Measurements from ENCODE around the gene BANF1.
A peak's percentile ranks its signal among the peaks of the same experiment; 100 is the strongest.

BANF1 gene

DNA sequence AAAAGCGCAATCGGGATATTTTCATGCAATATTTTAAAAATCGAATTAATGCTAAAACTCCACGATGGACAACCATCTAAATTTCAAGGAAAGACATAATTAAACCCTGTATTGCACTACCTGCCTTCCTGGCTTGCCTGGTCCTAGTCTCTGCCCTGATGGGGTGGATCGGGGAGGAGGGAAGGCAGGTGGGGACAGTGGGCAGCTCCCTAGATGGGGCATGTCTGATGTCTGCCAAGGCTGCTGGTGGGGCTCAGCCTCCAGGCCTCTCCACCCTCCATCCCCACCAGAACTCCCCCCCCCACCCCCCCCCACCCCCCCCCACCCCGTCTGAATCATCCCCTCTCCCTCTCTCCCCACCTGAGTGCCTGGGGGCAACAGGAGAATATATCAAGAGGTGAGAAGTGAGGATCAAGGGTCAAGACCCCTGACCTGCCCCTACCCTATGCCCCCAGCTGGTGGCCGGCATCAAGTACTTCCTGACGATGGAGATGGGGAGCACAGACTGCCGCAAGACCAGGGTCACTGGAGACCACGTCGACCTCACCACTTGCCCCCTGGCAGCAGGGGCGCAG is 10.2 kb downstream of the BANF1 start:
- TF ChIP-seq ZBTB7A (IDR thresholded peaks at IDR 0.05; ENCODE audit: low read depth) (peak; percentile 72; the same call in 1 of the 2 replicates), EP300 (IDR thresholded peaks at IDR 0.05; ENCODE audit: borderline replicate concordance) (no peak), TAF1 (IDR thresholded peaks at IDR 0.05; ENCODE audit: low read depth) (no peak)

DNA sequence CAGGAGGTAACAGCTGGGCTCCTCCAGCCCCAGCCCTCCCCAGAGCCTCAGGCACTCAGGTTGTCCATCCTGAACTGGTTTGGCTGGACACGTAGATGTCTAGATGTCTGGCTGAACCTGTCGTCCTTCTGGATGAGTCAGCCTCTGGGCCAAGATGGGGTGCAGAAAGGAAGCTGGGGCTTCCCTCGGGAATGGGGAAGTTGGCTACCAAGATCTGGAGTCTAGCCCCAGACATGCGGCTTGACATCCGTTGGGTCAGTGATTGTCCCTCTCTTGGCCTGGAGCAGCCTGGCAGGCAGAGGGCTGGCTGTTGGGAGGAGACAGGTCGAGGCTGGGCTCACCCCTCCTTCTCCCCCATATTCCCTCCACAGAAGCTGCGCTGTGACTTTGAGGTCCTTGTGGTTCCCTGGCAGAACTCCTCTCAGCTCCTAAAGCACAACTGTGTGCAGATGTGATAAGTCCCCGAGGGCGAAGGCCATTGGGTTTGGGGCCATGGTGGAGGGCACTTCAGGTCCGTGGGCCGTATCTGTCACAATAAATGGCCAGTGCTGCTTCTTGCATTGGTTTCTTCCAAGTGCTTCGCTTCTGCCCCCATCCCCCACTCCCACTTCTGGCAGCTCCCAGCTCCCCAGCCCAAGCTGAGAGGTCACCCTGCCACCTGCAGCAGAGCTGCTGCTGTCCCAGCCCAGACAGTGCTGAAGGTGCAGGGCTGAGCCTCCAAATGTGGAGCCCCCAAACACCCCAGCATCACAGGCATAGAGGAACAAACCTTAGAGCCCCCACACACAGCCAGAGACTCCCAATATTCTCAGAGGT is 10.9 kb downstream of the BANF1 start:
- peak; percentile 46; the same call in 1 of the 2 replicates for TF ChIP-seq YY1 (IDR thresholded peaks at IDR 0.05; ENCODE audit: low read depth)
- TF ChIP-seq, protein P1, sequence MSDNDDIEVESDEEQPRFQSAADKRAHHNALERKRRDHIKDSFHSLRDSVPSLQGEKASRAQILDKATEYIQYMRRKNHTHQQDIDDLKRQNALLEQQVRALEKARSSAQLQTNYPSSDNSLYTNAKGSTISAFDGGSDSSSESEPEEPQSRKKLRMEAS (IDR thresholded peaks at IDR 0.05), result no peak; the same call in 1 of the 2 replicates
- TF ChIP-seq ZBTB7A (IDR thresholded peaks at IDR 0.05; ENCODE audit: low read depth), result peak; percentile 8
- no peak for TF ChIP-seq TAF1 (IDR thresholded peaks at IDR 0.05; ENCODE audit: low read depth)
- TF ChIP-seq CREB1 (IDR thresholded peaks at IDR 0.05; ENCODE audit: low read depth), result no peak
- TF ChIP-seq, protein P2, sequence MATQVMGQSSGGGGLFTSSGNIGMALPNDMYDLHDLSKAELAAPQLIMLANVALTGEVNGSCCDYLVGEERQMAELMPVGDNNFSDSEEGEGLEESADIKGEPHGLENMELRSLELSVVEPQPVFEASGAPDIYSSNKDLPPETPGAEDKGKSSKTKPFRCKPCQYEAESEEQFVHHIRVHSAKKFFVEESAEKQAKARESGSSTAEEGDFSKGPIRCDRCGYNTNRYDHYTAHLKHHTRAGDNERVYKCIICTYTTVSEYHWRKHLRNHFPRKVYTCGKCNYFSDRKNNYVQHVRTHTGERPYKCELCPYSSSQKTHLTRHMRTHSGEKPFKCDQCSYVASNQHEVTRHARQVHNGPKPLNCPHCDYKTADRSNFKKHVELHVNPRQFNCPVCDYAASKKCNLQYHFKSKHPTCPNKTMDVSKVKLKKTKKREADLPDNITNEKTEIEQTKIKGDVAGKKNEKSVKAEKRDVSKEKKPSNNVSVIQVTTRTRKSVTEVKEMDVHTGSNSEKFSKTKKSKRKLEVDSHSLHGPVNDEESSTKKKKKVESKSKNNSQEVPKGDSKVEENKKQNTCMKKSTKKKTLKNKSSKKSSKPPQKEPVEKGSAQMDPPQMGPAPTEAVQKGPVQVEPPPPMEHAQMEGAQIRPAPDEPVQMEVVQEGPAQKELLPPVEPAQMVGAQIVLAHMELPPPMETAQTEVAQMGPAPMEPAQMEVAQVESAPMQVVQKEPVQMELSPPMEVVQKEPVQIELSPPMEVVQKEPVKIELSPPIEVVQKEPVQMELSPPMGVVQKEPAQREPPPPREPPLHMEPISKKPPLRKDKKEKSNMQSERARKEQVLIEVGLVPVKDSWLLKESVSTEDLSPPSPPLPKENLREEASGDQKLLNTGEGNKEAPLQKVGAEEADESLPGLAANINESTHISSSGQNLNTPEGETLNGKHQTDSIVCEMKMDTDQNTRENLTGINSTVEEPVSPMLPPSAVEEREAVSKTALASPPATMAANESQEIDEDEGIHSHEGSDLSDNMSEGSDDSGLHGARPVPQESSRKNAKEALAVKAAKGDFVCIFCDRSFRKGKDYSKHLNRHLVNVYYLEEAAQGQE (IDR thresholded peaks at IDR 0.05; ENCODE audit: low read depth), result peak; percentile 81
- TF ChIP-seq FOXM1 (IDR thresholded peaks at IDR 0.05; ENCODE audit: borderline replicate concordance, low read depth), result no peak; the same call in 1 of the 2 replicates
- no peak for TF ChIP-seq CEBPB (IDR thresholded peaks at IDR 0.05)
- peak; percentile 84 for TF ChIP-seq NFIC (IDR thresholded peaks at IDR 0.05)
- peak; percentile 81 for TF ChIP-seq TEAD4 (IDR thresholded peaks at IDR 0.05)
- no peak for TF ChIP-seq USF1 (IDR thresholded peaks at IDR 0.05)
- TF ChIP-seq EP300 (IDR thresholded peaks at IDR 0.05; ENCODE audit: borderline replicate concordance), result peak; percentile 92
- peak; percentile 91 for TF ChIP-seq TCF12 (IDR thresholded peaks at IDR 0.05; ENCODE audit: low read depth)
- no peak for TF ChIP-seq EGR1 (IDR thresholded peaks at IDR 0.05)

DNA sequence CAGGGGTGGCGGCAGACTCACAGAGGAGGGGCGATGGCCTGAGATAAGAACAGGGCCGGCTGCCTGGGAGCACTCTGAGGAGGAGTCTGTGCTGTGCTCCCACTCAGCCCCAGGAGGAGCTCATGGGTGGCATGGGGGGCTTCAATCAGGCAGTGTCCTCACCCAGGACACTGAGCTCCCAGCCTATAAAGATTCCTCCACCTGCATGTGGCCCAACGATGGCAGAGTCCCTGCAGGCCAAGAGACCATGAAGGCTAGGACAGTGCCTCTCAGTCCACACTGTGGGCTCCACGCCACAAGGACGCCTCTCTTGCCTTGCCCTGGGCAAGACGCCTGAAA is 11.4 kb downstream of the BANF1 start:
- TF ChIP-seq NFIC (IDR thresholded peaks at IDR 0.05), result no peak
- no peak for TF ChIP-seq CREB1 (IDR thresholded peaks at IDR 0.05; ENCODE audit: low read depth)
- no peak for TF ChIP-seq ZBTB7A (IDR thresholded peaks at IDR 0.05; ENCODE audit: low read depth)
- no peak for TF ChIP-seq TCF12 (IDR thresholded peaks at IDR 0.05; ENCODE audit: low read depth)
- TF ChIP-seq, protein P1 (IDR thresholded peaks at IDR 0.05), result no peak
- TF ChIP-seq, protein P2 (IDR thresholded peaks at IDR 0.05; ENCODE audit: low read depth), result no peak
- TF ChIP-seq RAD21 (IDR thresholded peaks at IDR 0.05; ENCODE audit: low read depth), result no peak
- no peak for TF ChIP-seq USF1 (IDR thresholded peaks at IDR 0.05)
- no peak for TF ChIP-seq CEBPB (IDR thresholded peaks at IDR 0.05)
- TF ChIP-seq EGR1 (IDR thresholded peaks at IDR 0.05), result no peak
- TF ChIP-seq YY1 (IDR thresholded peaks at IDR 0.05; ENCODE audit: low read depth), result no peak
- TF ChIP-seq FOXM1 (IDR thresholded peaks at IDR 0.05; ENCODE audit: borderline replicate concordance, low read depth), result no peak
- TF ChIP-seq EP300 (IDR thresholded peaks at IDR 0.05; ENCODE audit: borderline replicate concordance), result no peak
- no peak for TF ChIP-seq TEAD4 (IDR thresholded peaks at IDR 0.05)
- TF ChIP-seq TAF1 (IDR thresholded peaks at IDR 0.05; ENCODE audit: low read depth), result no peak

GRCh38 chr11:66014804-66015453 is 12.6 kb downstream of the BANF1 start:
- no peak for TF ChIP-seq EP300 (IDR thresholded peaks at IDR 0.05; ENCODE audit: borderline replicate concordance)
- no peak for TF ChIP-seq USF1 (IDR thresholded peaks at IDR 0.05)
- no peak for TF ChIP-seq CREB1 (IDR thresholded peaks at IDR 0.05; ENCODE audit: low read depth)
- TF ChIP-seq, protein P2 (IDR thresholded peaks at IDR 0.05; ENCODE audit: low read depth), result no peak
- no peak for TF ChIP-seq FOXM1 (IDR thresholded peaks at IDR 0.05; ENCODE audit: borderline replicate concordance, low read depth)
- no peak for TF ChIP-seq TEAD4 (IDR thresholded peaks at IDR 0.05)
- TF ChIP-seq, protein P1 (IDR thresholded peaks at IDR 0.05), result no peak
- TF ChIP-seq CEBPB (IDR thresholded peaks at IDR 0.05), result no peak
- no peak for TF ChIP-seq RAD21 (IDR thresholded peaks at IDR 0.05; ENCODE audit: low read depth)
- TF ChIP-seq EGR1 (IDR thresholded peaks at IDR 0.05), result no peak
- no peak for TF ChIP-seq ZBTB7A (IDR thresholded peaks at IDR 0.05; ENCODE audit: low read depth)
